ENCODE results near the gene TARP.
A peak's percentile ranks its signal among the peaks of the same experiment; 100 is the strongest.

The TARP gene

DNA sequence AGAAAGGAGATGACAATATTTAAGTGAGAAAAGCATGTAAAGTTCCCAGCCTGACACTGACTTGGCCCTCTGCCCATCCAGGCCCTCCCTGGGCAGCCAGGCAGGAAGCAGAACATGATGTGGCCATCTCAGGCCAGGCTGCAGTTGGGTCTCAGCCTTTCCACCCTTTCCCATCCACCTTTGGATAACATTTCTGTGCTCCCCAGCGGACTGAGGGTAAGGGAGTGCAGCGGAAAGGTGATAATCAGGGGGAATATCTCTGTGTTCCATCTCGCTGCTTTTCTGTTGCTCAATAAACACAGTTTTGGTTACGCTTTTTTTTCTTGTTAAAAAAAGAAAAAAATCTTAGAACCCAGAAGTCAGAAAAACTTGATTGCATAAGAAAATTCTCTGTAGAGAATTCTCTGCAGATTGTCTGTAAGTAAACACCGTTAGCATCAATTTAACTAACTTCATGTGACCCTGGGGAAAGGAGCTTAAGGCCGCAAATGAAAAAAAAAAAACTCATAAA, 37.2 kb upstream of the TARP start:
- H3K36me3 ChIP-seq (replicated peaks; ENCODE audit: insufficient read depth, low read depth), result no peaks in the 10 kb centered on the region
- no peak overlapping the region for H2AFZ ChIP-seq
- DNase-seq (ENCODE audit: low spot score), result no peak
- H3K79me2 ChIP-seq, result no peaks in the 10 kb centered on the region
- H3K4me3 ChIP-seq, result no peak overlapping the region
- no peaks in the 10 kb centered on the region for H3K4me1 ChIP-seq (ENCODE audit: insufficient read depth)
- no peak overlapping the region for H3K27ac ChIP-seq
- no peaks in the 10 kb centered on the region for H3K9me3 ChIP-seq (ENCODE audit: low read depth)
- no peaks in the 10 kb centered on the region for H3K27me3 ChIP-seq
- no peaks in the 10 kb centered on the region for H3K9me2 ChIP-seq (replicated peaks; ENCODE audit: insufficient read depth)
- H4K20me1 ChIP-seq (ENCODE audit: insufficient read depth, poor library complexity, severe bottlenecking), result no peaks in the 10 kb centered on the region
- H3K4me2 ChIP-seq, result peak overlapping the region; percentile 41
- TF ChIP-seq, protein P1, sequence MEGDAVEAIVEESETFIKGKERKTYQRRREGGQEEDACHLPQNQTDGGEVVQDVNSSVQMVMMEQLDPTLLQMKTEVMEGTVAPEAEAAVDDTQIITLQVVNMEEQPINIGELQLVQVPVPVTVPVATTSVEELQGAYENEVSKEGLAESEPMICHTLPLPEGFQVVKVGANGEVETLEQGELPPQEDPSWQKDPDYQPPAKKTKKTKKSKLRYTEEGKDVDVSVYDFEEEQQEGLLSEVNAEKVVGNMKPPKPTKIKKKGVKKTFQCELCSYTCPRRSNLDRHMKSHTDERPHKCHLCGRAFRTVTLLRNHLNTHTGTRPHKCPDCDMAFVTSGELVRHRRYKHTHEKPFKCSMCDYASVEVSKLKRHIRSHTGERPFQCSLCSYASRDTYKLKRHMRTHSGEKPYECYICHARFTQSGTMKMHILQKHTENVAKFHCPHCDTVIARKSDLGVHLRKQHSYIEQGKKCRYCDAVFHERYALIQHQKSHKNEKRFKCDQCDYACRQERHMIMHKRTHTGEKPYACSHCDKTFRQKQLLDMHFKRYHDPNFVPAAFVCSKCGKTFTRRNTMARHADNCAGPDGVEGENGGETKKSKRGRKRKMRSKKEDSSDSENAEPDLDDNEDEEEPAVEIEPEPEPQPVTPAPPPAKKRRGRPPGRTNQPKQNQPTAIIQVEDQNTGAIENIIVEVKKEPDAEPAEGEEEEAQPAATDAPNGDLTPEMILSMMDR (IDR thresholded peaks at IDR 0.05; ENCODE audit: poor library complexity), result no peak
- no peak for TF ChIP-seq EZH2 (IDR thresholded peaks at IDR 0.05; ENCODE audit: borderline replicate concordance)
- no peak for TF ChIP-seq EZH2phosphoT487 (IDR thresholded peaks at IDR 0.05; ENCODE audit: low read depth, severe bottlenecking, unreplicated experiment)
- WGBS (ENCODE audit: low lambda C conversion rate, missing lambda C conversion rate), result 69% methylated on average over 6 of the region's 6 CpGs

DNA sequence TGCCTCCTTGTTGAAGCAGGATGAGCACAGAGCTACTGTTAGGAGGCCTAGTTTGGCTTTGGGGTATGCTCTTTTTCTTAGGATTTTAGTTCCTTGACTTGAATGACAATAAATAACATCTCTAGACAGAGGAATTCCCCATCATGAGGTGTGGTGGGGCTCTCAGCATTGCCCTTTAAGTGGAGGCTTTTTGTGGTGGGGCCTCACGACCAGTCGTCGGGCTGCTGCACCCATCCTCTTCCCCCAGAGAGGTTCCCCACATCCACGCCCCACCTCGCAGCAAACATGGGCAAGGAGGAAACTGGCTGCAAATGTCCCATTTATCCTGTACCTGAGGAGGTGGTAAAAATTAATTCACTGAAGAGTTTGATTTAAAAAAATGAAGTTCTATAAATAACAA, 36.1 kb upstream of the TARP start:
- Histone ChIP-seq H3K36me3 (replicated peaks; ENCODE audit: insufficient read depth, low read depth) (no peaks in the 10 kb centered on the region), H3K27ac (no peak overlapping the region), H3K9me3 (ENCODE audit: low read depth) (no peaks in the 10 kb centered on the region), H4K20me1 (ENCODE audit: insufficient read depth, poor library complexity, severe bottlenecking) (no peaks in the 10 kb centered on the region), H3K9me2 (replicated peaks; ENCODE audit: insufficient read depth) (no peaks in the 10 kb centered on the region), H3K4me1 (ENCODE audit: insufficient read depth) (no peaks in the 10 kb centered on the region), H3K4me3 (no peak overlapping the region), H3K4me2 (no peak overlapping the region), H2AFZ (no peak overlapping the region), H3K27me3 (no peaks in the 10 kb centered on the region), H3K79me2 (no peaks in the 10 kb centered on the region)
- no peak for DNase-seq (ENCODE audit: low spot score)
- TF ChIP-seq EZH2phosphoT487 (IDR thresholded peaks at IDR 0.05; ENCODE audit: low read depth, severe bottlenecking, unreplicated experiment), result no peak
- no peak for TF ChIP-seq EZH2 (IDR thresholded peaks at IDR 0.05; ENCODE audit: borderline replicate concordance)
- TF ChIP-seq, protein P1 (IDR thresholded peaks at IDR 0.05; ENCODE audit: poor library complexity), result no peak
- 87% methylated on average over 5 of the region's 5 CpGs for WGBS (ENCODE audit: low lambda C conversion rate, missing lambda C conversion rate)

DNA sequence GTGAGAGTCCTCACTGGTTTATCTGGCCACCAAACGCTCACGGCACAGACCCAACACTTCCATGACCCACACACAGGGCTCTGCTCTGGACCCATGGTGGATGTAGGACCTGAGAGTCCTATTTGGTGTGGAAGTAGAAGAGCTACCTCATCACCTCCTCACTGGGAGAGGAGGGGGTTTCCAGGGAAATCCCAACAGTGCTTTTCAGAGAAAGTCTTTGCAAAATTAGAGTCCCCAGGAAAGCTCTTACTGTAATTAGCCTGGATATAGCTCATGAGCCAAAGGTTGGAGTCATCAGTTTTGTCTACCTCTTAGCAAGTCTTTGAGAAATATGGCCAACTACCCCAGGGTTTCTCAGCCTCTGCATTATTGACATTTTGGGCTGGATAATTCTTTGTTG, 34.7 kb upstream of the TARP start:
- no peak for DNase-seq (ENCODE audit: low spot score)
- no peak overlapping the region for H2AFZ ChIP-seq
- no peaks in the 10 kb centered on the region for H3K9me3 ChIP-seq (ENCODE audit: low read depth)
- H3K9me2 ChIP-seq (replicated peaks; ENCODE audit: insufficient read depth), result no peaks in the 10 kb centered on the region
- no peak overlapping the region for H3K4me2 ChIP-seq
- no peaks in the 10 kb centered on the region for H3K27me3 ChIP-seq
- no peaks in the 10 kb centered on the region for H3K79me2 ChIP-seq
- WGBS (ENCODE audit: low lambda C conversion rate, missing lambda C conversion rate), result 97% methylated on average over 2 of the region's 2 CpGs
- H3K27ac ChIP-seq, result no peak overlapping the region
- H3K4me1 ChIP-seq (ENCODE audit: insufficient read depth), result no peaks in the 10 kb centered on the region
- H4K20me1 ChIP-seq (ENCODE audit: insufficient read depth, poor library complexity, severe bottlenecking), result no peaks in the 10 kb centered on the region
- no peak for TF ChIP-seq EZH2 (IDR thresholded peaks at IDR 0.05; ENCODE audit: borderline replicate concordance)
- no peak for TF ChIP-seq EZH2phosphoT487 (IDR thresholded peaks at IDR 0.05; ENCODE audit: low read depth, severe bottlenecking, unreplicated experiment)
- TF ChIP-seq, protein P1 (IDR thresholded peaks at IDR 0.05; ENCODE audit: poor library complexity), result no peak
- H3K4me3 ChIP-seq, result no peak overlapping the region
- no peaks in the 10 kb centered on the region for H3K36me3 ChIP-seq (replicated peaks; ENCODE audit: insufficient read depth, low read depth)

DNA sequence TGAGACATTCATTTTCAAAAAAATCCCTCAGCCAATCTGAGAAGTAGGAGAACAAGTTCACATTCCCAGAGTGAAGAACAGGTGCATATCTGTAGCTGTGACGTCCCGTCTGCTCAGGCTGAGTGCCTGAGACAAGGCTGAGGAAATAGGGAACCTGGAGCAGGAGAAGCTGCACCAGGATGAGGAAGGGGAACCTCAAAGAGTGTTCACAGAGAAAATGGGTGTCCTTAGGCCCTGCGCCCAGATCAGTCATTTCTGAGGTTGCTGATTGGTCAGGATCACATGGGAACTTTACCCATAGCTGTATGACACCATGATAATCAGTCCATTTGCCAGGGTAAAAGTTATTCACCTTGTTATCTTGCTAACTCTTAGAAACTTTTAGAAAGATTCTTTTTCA, 34.2 kb upstream of the TARP start:
- 96% methylated on average over 3 of the region's 3 CpGs for WGBS (ENCODE audit: low lambda C conversion rate, missing lambda C conversion rate)
- no peaks in the 10 kb centered on the region for H3K36me3 ChIP-seq (replicated peaks; ENCODE audit: insufficient read depth, low read depth)
- TF ChIP-seq, protein P1 (IDR thresholded peaks at IDR 0.05; ENCODE audit: poor library complexity), result no peak
- TF ChIP-seq EZH2 (IDR thresholded peaks at IDR 0.05; ENCODE audit: borderline replicate concordance), result no peak
- TF ChIP-seq EZH2phosphoT487 (IDR thresholded peaks at IDR 0.05; ENCODE audit: low read depth, severe bottlenecking, unreplicated experiment), result no peak
- no peaks in the 10 kb centered on the region for H3K9me3 ChIP-seq (ENCODE audit: low read depth)
- no peak overlapping the region for H2AFZ ChIP-seq
- H3K27me3 ChIP-seq, result no peaks in the 10 kb centered on the region
- DNase-seq (ENCODE audit: low spot score), result no peak
- no peaks in the 10 kb centered on the region for H3K79me2 ChIP-seq
- no peak overlapping the region for H3K4me2 ChIP-seq
- no peak overlapping the region for H3K27ac ChIP-seq
- no peak overlapping the region for H3K4me3 ChIP-seq
- no peaks in the 10 kb centered on the region for H3K4me1 ChIP-seq (ENCODE audit: insufficient read depth)
- H4K20me1 ChIP-seq (ENCODE audit: insufficient read depth, poor library complexity, severe bottlenecking), result no peaks in the 10 kb centered on the region
- H3K9me2 ChIP-seq (replicated peaks; ENCODE audit: insufficient read depth), result no peaks in the 10 kb centered on the region

Measured in hepatocyte (in vitro differentiated cells).